Measurements from ENCODE around the gene FILIP1.

Gene FILIP1

GRCh38 chr6:75285283-75285639 lies 208.3 kb downstream of the FILIP1 start:
- DNase-seq = no peak

GRCh38 chr6:75284632-75285282 lies 208.8 kb downstream of the FILIP1 start, which contains the start of gene TMEM30A:
TSS of gene TMEM30A (minus strand) at chr6:75284792. CDS start at chr6:75284638, 154 bp downstream.
- peak; percentile 38 for DNase-seq

GRCh38 chr6:75283907-75284631 lies 209.5 kb downstream of the FILIP1 start:
- DNase-seq = no peak

- no peak for DNase-seq
These were observed 210.9 kb downstream of the FILIP1 start for GRCh38 chr6:75282706-75283105.

- no peak for DNase-seq
These were observed 211.9 kb downstream of the FILIP1 start for GRCh38 chr6:75281653-75282052.

- no peak for DNase-seq
These were observed 213.3 kb downstream of the FILIP1 start for GRCh38 chr6:75280131-75280855.

- DNase-seq = no peak
These were observed 214.2 kb downstream of the FILIP1 start for GRCh38 chr6:75279418-75279817.

GRCh38 chr6:75278474-75279077 lies 215.0 kb downstream of the FILIP1 start:
- no peak for DNase-seq

GRCh38 chr6:75275067-75275466 lies 218.5 kb downstream of the FILIP1 start:
- no peak for DNase-seq

GRCh38 chr6:75273009-75273408 lies 220.6 kb downstream of the FILIP1 start:
- no peak for DNase-seq

GRCh38 chr6:75272145-75272840 lies 221.3 kb downstream of the FILIP1 start:
- DNase-seq = no peak

GRCh38 chr6:75268988-75269354 lies 224.6 kb downstream of the FILIP1 start:
- no peak for DNase-seq

GRCh38 chr6:75268121-75268987 lies 225.2 kb downstream of the FILIP1 start:
- DNase-seq = no peak

- no peak for DNase-seq
These were observed 226.1 kb downstream of the FILIP1 start for GRCh38 chr6:75267461-75267860.

GRCh38 chr6:75266716-75267291 lies 226.8 kb downstream of the FILIP1 start:
- DNase-seq = no peak

- no peak for DNase-seq
These were observed 230.2 kb downstream of the FILIP1 start for GRCh38 chr6:75263401-75263750.

GRCh38 chr6:75262716-75263400 lies 230.7 kb downstream of the FILIP1 start:
- DNase-seq = no peak

- no peak for DNase-seq
These were observed 232.3 kb downstream of the FILIP1 start for GRCh38 chr6:75261299-75261698.

- DNase-seq = no peak
These were observed 236.1 kb downstream of the FILIP1 start for GRCh38 chr6:75257343-75258087.

GRCh38 chr6:75250552-75250951 lies 243.0 kb downstream of the FILIP1 start:
- DNase-seq = no peak
